A549 treated with CORT108297 at 1 μM for 4 hours (cell line): ENCODE measurements around the gene KLLN. TPM values are rescaled to one million over a fixed set of nuclear protein-coding genes. Genes with fewer than 3 reads are reported as not detected.

ENCODE experiments used
- total RNA-seq: library from RNA; stranded (reverse); fragments of 200-300 nt; extraction: Qiagen RNA extraction; gene quantifications from 5 replicates; pipeline ENCODE4 v1.2.3, GENCODE V29; 2022

Gene KLLN
- total RNA-seq: 0.43 to 0.66 TPM (median 0.52 TPM) in 5 replicates

DNA sequence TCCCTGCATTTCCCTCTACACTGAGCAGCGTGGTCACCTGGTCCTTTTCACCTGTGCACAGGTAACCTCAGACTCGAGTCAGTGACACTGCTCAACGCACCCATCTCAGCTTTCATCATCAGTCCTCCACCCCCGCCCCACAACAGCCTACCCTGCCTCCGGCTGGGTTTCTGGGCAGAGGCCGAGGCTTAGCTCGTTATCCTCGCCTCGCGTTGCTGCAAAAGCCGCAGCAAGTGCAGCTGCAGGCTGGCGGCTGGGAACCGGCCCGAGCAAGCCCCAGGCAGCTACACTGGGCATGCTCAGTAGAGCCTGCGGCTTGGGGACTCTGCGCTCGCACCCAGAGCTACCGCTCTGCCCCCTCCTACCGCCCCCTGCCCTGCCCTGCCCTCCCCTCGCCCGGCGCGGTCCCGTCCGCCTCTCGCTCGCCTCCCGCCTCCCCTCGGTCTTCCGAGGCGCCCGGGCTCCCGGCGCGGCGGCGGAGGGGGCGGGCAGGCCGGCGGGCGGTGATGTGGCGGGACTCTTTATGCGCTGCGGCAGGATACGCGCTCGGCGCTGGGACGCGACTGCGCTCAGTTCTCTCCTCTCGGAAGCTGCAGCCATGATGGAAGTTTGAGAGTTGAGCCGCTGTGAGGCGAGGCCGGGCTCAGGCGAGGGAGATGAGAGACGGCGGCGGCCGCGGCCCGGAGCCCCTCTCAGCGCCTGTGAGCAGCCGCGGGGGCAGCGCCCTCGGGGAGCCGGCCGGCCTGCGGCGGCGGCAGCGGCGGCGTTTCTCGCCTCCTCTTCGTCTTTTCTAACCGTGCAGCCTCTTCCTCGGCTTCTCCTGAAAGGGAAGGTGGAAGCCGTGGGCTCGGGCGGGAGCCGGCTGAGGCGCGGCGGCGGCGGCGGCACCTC lies at the start of gene KLLN, which contains the start of gene PTEN:
TSS of gene KLLN (minus strand) at position 481 of the 891 bp plus-strand sequence. CDS start 1,046 bp downstream, outside the sequence.
TSS of gene PTEN (plus strand) at position 573 of the 891 bp plus-strand sequence. CDS start 845 bp downstream, outside the sequence.

DNA sequence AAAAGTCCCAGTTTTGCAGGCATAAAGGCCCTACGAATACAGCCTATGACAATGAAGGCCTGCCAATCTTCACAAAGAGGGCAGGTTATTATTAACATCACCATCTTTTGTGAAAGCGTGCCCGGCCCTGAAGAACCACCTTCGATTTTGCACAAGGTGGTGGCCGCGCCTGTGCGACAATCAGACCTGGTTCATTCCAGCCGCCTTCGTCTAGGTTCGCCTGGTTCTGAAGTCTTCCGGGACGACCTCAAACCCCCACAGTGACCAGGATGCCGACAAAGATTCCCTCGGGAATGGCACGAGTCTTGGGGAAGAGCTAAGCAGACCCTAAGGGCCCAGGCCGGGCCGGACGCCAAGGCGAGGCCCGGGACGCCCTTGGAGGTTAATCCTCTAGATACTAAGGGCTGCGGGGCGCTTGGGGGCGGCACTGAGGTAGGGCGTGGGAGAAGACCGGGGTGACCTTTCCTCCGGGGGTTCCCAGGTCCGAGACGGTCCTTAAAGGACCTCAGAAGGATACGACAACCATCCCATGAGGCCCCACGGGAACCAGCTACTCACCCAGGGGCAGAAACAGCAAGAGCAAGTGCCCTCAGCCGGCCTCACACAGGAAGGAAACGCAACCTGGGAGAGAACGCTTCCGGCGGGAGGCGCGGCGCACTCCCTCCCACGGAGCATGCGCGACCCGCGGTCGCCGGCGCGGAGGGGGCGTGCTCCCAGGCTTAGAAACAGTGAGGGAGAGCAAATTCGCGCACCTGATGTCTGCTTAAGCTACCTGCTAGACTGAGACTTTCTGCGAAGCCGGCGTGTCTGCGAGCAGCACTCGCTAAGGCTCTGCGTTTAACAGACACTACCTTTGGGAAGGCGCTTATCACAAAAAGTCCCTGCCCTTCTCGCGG lies 45.5 kb downstream of the KLLN start, which contains the start of gene ATAD1:
TSS of gene ATAD1 (minus strand) at position 618 of the 896 bp plus-strand sequence. CDS start 3,627 bp downstream, outside the sequence.

Other genes starting within 250 kb of the KLLN start
- 20.7 to 28.6 TPM (median 23.5 TPM) in 5 replicates for gene PAPSS2, start 203.7 kb downstream of the KLLN start, total RNA-seq
- gene ATAD1, start 45.3 kb downstream of the KLLN start, total RNA-seq: 38.9 to 55.1 TPM (median 45.6 TPM) in 5 replicates
- gene PTEN, start 92 bp upstream of the KLLN start, total RNA-seq: 37.4 to 69.1 TPM (median 42.3 TPM) in 5 replicates